OCI-LY7 (cell line): Measurements from ENCODE around the gene ANG. TPM values are rescaled to one million over a fixed set of nuclear protein-coding genes. Genes with fewer than 3 reads are reported as not detected.
"Not testable (repeated sequence)": the region's sequence is repeated elsewhere in the genome, so short reads cannot be mapped to it uniquely, and the experiment has no call there.

Experiments
- BruUV-seq: library from RNA; stranded (reverse); fragments of 400-500 nt; replicated peaks from 2 replicates; lab custom pipeline; 2021; lab: Mats Ljungman, UMichigan
- CTCF ChIA-PET: fragments of 300-600 bp; sonication (Branson Sonifier 250); formaldehyde crosslinking; loops from one replicate; lab custom pipeline; 2022; ENCODE audit warnings: antibody characterized with exemption; ENCODE audit not compliant: unreplicated experiment; lab: Charles Lee
- POLR2A ChIA-PET: fragments of 300-600 bp; sonication (Branson Sonifier 250); formaldehyde crosslinking; loops from one replicate; lab custom pipeline; 2022; ENCODE audit warnings: antibody characterized with exemption; lab: Charles Lee
- DNase-seq: peaks from one replicate; pipeline ENCODE4 v3.0.0-alpha.2; 2015; ENCODE audit warnings: low spot score
- H2AFZ ChIP-seq: fragments of 200-600 bp; sonication (generic), shearing (Covaris generic); 2 replicates; pipeline ENCODE4 v1.6.1; 2014; ENCODE audit warnings: mild to moderate bottlenecking, antibody characterized with exemption, low read length, moderate library complexity
- H3K27ac ChIP-seq: fragments of 200-600 bp; sonication (generic); 2 replicates; pipeline ENCODE4 v1.5.1; 2014; ENCODE audit warnings: mixed run types, low read depth, mild to moderate bottlenecking, moderate library complexity, low read length, inconsistent platforms; ENCODE audit not compliant: poor library complexity, severe bottlenecking
- H3K36me3 ChIP-seq: fragments of 200-600 bp; sonication (generic); 2 replicates; pipeline ENCODE4 v1.6.1; 2014; ENCODE audit warnings: mild to moderate bottlenecking, antibody characterized with exemption, low read length, moderate library complexity, mixed read lengths; ENCODE audit not compliant: insufficient read depth
- H3K4me1 ChIP-seq: fragments of 200-600 bp; sonication (generic); 2 replicates; pipeline ENCODE4 v1.5.1; 2014; ENCODE audit warnings: mild to moderate bottlenecking, low read length; ENCODE audit not compliant: insufficient read depth, poor library complexity, severe bottlenecking
- H3K4me2 ChIP-seq: fragments of 200-600 bp; sonication (generic); 2 replicates; pipeline ENCODE4 v1.6.1; 2014; ENCODE audit warnings: mild to moderate bottlenecking, low read length
- H3K4me3 ChIP-seq: fragments of 200-600 bp; sonication (generic); 2 replicates; pipeline ENCODE4 v1.5.1; 2014; ENCODE audit warnings: mild to moderate bottlenecking, low read depth, low read length; ENCODE audit not compliant: poor library complexity, severe bottlenecking
- H3K79me2 ChIP-seq: fragments of 200-600 bp; sonication (generic); 2 replicates; pipeline ENCODE4 v1.6.1; 2016; ENCODE audit warnings: low read depth, mild to moderate bottlenecking, low read length, moderate library complexity, mixed read lengths; ENCODE audit not compliant: insufficient read depth
- H3K9me2 ChIP-seq: fragments of 200-600 bp; sonication (generic); 2 replicates; pipeline ENCODE4 v1.6.1; 2016; ENCODE audit warnings: mild to moderate bottlenecking, low read length, mixed read lengths; ENCODE audit not compliant: insufficient read depth
- H3K9me3 ChIP-seq: fragments of 200-600 bp; sonication (generic); 2 replicates; pipeline ENCODE4 v1.6.1; 2014; ENCODE audit warnings: mild to moderate bottlenecking, mixed run types, low read length, mixed read lengths
- H4K20me1 ChIP-seq: fragments of 200-600 bp; sonication (generic); 2 replicates; pipeline ENCODE4 v1.6.1; 2014; ENCODE audit warnings: mild to moderate bottlenecking, antibody characterized with exemption, low read length, moderate library complexity, mixed read lengths; ENCODE audit not compliant: insufficient read depth
- EZH2phosphoT487 ChIP-seq: fragments of 200-600 bp; sonication (generic); IDR thresholded peaks from 2 replicates; pipeline ENCODE4 v1.6.1; 2018; ENCODE audit warnings: low read depth, borderline replicate concordance, mild to moderate bottlenecking, mixed run types, antibody characterized with exemption, low read length, moderate library complexity, mixed read lengths
- intact Hi-C: fragments of 100-400 bp; cut with micrococcal nuclease; formaldehyde crosslinking; loops from one replicate; pipeline ENCODE4 v1.10.0; 2022; ENCODE audit not compliant: unreplicated experiment
- total RNA-seq, 2 experiments: library from RNA; depleted of rRNA in 1 of 2; stranded (reverse); fragments of >200 nt in 1 of 2; shearing (Covaris generic) in 1 of 2; gene quantifications; 2 replicates each; pipeline ENCODE4 v1.2.3, GENCODE V29; 2014 to 2022
- TF ChIP-seq, protein P1 (sequence below): fragments of 200-600 bp; sonication (generic); conservative IDR thresholded peaks from 2 replicates; pipeline ENCODE4 v1.5.1; 2014; ENCODE audit warnings: mild to moderate bottlenecking, antibody characterized with exemption, low read length, moderate library complexity, mixed read lengths

The ANG gene
- total RNA-seq, 2 experiments from 2014 or later = not detected

DNA sequence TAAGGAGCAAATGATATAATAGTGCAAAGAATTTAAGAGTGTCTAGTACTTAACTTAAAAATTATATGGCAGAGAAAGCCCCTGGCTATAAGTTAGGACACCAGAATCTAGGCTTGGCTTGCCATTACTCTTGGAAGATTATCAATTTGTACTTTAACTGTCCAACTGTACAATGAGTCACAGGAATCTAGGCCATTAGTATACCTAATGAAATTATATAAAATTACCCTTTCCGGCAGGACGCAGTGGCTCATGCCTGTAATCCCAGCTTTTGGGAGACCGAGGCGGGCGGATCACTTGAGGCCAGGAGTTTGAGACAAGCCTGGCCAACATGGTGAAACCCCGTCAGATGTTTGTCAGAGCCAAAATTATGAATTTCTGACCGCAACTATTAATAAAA lies 46.4 kb upstream of the ANG start:
- no TSS peak for BruUV-seq

DNA sequence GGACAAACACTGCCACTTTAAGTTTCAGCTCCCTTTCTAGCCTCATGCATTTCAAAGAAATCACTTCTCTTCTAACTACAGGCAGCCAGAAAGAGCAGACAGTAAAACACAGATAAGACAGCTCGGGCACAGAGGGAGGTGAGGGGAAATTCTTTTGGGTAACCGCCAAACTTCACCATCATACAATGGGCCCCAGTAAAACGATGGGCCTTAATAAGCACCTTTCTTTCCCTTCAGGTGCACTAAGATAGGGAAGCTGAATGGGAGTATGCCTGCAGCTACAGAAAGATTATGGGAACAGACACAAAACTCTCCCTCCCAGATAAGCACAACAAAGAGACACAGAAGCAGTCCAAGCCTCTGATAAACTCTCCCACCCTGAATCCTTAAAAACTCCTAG lies 45.8 kb upstream of the ANG start:
- DNase-seq, H3K4me1 ChIP-seq, H4K20me1 ChIP-seq, H3K9me2 ChIP-seq, H3K79me2 ChIP-seq, CTCF ChIA-PET, H3K36me3 ChIP-seq, H2AFZ ChIP-seq, intact Hi-C loops, H3K9me3 ChIP-seq, H3K27ac ChIP-seq, H3K4me2 ChIP-seq, H3K4me3 ChIP-seq, BruUV-seq: not testable (repeated sequence)
- POLR2A ChIA-PET = interaction anchor here (0.5 kb wide), 1 partner anchor 11 kb away, joined by 3 read pairs; no protein-coding TSS in a partner anchor

More for the DNA sequence above, 46.4 kb upstream of the ANG start:
- ChIA-PET POLR2A (no interaction called here), CTCF (no interaction called here)
- Histone ChIP-seq H3K9me3 (no peaks in the 10 kb centered on the region), H3K9me2 (no peaks in the 10 kb centered on the region), H2AFZ (no peak overlapping the region), H4K20me1 (no peaks in the 10 kb centered on the region), H3K4me1 (no peaks in the 10 kb centered on the region), H3K4me2 (no peak overlapping the region), H3K36me3 (no peaks in the 10 kb centered on the region), H3K4me3 (no peak overlapping the region), H3K79me2 (no peaks in the 10 kb centered on the region), H3K27ac (no peak overlapping the region)
- intact Hi-C loops = no loop called here
- DNase-seq = no peak
- TF ChIP-seq, protein P1, sequence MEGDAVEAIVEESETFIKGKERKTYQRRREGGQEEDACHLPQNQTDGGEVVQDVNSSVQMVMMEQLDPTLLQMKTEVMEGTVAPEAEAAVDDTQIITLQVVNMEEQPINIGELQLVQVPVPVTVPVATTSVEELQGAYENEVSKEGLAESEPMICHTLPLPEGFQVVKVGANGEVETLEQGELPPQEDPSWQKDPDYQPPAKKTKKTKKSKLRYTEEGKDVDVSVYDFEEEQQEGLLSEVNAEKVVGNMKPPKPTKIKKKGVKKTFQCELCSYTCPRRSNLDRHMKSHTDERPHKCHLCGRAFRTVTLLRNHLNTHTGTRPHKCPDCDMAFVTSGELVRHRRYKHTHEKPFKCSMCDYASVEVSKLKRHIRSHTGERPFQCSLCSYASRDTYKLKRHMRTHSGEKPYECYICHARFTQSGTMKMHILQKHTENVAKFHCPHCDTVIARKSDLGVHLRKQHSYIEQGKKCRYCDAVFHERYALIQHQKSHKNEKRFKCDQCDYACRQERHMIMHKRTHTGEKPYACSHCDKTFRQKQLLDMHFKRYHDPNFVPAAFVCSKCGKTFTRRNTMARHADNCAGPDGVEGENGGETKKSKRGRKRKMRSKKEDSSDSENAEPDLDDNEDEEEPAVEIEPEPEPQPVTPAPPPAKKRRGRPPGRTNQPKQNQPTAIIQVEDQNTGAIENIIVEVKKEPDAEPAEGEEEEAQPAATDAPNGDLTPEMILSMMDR = no peak
- no peak for TF ChIP-seq EZH2phosphoT487

DNA sequence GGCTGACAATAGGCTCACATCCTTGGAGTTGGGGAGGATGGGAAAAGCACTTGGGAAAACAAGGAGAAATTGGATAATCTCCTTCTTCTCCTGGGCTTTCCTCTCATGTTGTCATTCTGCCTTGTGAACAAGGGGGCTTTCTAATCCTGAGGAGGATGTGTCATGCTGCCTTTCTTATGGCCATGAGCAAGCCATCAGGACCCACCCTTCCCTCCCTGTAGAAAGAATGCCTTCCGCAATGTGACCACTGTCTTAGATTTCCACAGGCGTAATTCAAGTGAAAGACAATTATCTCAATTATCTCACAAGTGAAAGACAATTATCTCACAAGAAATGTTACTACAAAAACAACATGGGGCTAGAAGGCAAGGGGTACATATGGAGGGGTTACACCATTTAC lies 44.0 kb upstream of the ANG start:
- H3K79me2 ChIP-seq = no peaks in the 10 kb centered on the region
- TF ChIP-seq, protein P1 = no peak
- TF ChIP-seq EZH2phosphoT487 = no peak
- no TSS peak for BruUV-seq
- H3K9me3 ChIP-seq = no peaks in the 10 kb centered on the region
- no peak overlapping the region for H3K4me3 ChIP-seq
- intact Hi-C loops = no loop called here
- no peak overlapping the region for H2AFZ ChIP-seq
- H3K27ac ChIP-seq = no peak overlapping the region
- H3K4me2 ChIP-seq = no peak overlapping the region
- DNase-seq = no peak
- H3K9me2 ChIP-seq = no peaks in the 10 kb centered on the region
- POLR2A ChIA-PET = no interaction called here
- no peaks in the 10 kb centered on the region for H4K20me1 ChIP-seq
- CTCF ChIA-PET = no interaction called here
- no peaks in the 10 kb centered on the region for H3K36me3 ChIP-seq
- no peaks in the 10 kb centered on the region for H3K4me1 ChIP-seq
